ENCODE data around the gene CWC22.
"Not testable (repeated sequence)": the region's sequence is repeated elsewhere in the genome, so short reads cannot be mapped to it uniquely, and the experiment has no call there.

CWC22 gene

DNA sequence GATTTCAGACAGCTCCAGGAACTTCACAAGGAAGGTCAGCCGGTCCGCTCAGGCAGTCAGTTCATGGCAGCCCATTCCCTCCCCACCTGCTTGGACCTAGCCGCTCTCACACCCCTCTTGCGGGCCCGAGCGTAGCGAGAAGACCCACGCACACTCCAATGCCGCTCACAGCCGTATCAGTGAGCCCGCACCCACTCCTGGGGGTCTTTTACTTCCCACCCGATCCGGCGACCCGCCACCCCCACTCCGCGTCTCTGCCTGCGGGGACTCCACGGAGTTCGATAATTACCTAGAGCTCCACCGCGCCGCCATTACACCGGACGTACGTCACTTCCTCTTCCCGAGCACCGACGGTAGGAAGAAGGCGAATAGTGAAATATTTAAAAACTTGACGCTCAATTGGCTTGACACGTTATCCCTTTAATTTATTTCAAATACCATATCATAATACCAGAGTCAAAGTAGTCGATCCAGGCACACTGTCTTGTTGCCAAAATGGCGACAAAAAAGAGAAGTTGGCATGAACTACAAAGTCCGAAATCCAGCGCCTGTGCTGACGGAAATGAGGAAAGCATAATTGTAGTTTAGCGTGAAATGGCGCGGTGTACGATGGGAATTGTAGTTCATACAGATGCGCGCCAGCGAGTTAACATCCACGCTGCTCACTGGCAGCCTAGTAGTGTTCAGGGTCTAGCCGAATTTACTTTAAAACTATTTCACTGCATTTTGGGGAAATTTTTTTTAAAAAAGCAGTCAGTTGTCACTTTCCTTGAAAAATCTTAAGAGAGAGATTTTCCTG is at the start of gene CWC22:
CWC22 (minus strand) TSS at position 517 of the 799 bp plus-strand sequence. CDS start 13,956 bp downstream, outside the sequence.
- DNase-seq (ENCODE audit: low read depth in 1 of 2, low spot score in 1 of 2) = peak; percentile 55 to 62

DNA sequence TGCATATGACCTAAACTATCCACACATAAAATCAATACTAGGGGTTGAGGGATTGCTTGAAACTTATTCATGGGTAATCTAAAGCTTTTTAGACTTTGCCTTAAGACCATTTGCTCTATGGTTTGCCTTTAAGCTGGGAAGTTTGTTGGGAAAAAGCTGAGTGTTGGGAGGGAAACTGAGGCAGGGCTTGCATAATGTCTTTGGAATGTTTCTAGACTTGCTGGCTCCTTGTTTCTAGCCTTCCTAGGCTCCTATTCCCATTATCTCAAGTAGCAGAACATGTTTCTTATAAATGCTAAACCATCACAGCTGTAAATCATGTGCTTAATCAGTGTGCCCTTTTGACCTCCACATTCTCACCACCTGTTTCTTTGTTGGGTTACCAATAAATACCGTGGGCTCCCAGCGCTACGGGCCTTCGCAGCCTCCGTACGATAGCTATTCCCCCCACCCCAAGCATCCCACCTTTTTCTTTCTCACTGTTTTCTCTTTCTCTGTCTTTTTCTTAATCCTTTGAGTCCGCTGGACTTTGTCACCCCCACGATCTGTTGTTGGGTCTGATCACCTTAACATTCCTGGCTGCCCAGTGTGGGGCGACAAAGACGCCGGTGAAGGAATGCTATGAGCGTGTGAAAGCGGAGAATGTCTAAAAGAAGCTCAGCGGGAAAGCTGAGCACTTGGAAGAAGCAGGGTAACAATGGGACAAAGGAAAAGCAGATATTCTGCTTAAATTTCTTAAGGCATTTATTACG is 49.4 kb upstream of the CWC22 start:
- no peak for DNase-seq (ENCODE audit: low read depth in 1 of 2, low spot score in 1 of 2)

DNA sequence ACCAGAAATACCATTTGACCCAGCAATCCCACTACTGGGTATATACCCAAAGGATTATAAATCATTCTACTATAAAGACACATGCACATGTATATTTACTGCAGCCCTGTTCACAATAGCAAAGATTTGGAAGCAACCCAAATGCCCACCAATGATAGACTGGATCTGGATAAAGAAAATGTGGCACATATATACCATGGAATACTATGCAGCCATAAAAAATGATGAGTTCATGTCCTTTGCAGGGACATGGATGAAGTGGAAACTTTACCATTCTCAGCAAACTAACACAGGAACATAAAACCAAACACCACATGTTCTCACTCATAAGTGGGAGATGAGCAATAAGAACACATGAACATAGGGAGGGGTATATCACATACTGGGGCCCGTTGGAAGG is 47.5 kb upstream of the CWC22 start:
- DNase-seq (ENCODE audit: low read depth in 1 of 2, low spot score in 1 of 2) = not testable (repeated sequence)

DNA sequence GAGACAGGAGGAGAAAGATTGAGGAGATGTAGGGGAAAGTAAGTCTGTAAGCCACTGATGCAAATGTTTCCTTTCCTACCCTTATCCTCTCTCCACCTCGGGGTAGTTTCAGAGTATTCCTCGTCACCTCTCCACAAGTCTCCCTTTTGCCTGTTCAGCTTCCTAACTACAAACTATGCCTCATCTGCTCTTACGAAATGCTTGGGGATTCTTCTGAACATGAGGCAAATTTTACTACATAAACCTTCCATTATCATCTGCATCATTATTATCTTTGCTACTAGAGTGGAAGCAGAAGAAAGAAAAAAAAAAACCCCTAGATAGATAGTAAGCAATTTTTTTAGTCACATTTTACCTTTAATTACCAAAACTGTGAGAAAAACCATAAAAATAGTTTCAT is 43.1 kb upstream of the CWC22 start:
- DNase-seq (ENCODE audit: low read depth in 1 of 2, low spot score in 1 of 2) = no peak

DNA sequence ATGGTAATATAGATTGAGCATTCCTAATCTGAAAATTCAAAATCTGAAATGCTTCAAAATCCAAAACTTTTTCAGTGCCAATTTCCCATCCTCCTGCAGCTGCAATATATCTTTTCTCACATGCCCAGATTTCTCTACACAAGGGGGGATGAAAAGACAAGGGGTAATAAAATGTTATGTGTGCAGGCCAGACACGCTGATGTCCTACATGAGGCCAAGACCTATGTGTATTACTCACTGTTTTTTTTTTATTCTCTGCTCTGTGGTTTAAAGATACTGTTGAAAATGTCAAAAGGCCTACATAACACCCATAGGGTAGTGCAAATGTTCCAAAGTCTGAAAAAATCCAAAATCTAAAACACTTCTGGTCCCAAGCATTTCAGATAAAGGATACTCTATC is 41.2 kb upstream of the CWC22 start:
- no peak for DNase-seq (ENCODE audit: low read depth in 1 of 2, low spot score in 1 of 2)

DNA sequence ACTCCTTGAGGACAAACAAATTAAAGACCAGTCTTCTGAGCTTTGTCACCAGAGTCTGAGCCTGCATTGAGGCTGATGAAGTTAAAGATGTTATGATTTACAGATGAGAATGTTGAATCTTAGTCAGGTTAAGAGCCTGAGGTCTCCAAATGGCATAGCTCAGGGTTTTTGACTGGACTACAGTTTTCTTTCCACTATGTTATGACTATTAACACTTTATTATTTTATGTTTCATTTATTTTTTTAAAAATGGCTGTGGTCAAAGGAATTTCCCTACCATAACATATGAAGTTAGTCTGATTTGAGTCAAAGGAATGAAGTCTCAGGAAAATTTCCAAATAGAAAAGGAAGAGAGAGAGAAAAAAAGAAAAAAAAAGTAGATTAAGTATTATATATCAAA is 39.7 kb upstream of the CWC22 start:
- DNase-seq (ENCODE audit: low read depth in 1 of 2, low spot score in 1 of 2) = no peak

DNA sequence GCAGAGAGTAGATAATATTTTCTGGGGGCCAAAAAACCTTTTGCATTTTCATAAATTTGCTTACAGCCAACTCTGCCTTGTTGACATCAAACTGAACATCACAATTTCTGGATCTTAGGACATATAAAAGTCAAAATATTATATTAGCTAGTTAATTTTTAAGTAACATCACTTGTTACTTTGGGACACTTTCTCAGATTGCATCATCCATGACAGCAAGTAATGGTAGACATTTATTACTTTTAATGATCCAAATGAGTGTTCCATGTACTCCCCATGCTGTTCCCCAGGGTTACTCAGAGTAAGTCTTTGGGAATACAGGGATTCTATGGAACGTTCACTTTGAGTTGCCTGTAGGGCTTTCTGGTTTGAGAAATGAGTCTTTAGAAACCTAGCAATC is 39.1 kb upstream of the CWC22 start:
- DNase-seq (ENCODE audit: low read depth in 1 of 2, low spot score in 1 of 2) = no peak

DNA sequence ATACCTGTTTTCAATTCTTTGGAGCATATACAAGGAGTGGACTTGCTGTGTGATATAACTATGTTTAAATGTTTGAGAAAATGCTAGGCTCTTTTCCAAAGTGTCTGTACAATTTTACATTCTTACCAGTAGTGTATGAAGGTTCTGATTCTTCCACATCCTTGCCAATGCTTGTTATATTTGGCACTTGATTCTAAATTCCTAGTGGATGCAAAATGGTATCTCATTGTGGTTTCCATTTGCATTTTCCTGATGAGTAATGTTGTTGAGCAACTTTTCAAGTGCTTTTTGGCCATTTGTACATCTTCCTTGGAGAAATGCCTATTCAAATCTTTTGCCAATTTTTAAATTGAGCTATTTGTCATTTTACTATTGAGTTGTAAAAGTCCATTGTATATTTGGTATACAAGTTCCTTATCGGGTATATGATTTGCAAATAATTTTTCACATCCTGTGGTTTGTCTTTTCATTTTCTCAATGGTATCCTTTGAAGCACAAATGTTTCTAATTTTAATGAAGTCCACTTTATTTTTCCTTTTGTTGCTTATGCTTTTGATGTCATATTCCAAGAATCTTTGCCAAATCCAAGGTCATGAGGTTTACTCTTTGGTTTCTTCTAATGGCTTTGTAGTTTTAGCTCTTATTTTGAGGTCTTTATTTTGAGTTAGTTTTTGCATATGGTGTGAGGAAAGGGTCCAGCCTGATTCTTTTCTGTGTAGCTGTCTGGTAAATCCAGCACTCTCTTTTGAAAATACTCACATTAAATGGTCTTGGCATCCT is 33.2 kb upstream of the CWC22 start:
- no peak for DNase-seq (ENCODE audit: low read depth in 1 of 2, low spot score in 1 of 2)

DNA sequence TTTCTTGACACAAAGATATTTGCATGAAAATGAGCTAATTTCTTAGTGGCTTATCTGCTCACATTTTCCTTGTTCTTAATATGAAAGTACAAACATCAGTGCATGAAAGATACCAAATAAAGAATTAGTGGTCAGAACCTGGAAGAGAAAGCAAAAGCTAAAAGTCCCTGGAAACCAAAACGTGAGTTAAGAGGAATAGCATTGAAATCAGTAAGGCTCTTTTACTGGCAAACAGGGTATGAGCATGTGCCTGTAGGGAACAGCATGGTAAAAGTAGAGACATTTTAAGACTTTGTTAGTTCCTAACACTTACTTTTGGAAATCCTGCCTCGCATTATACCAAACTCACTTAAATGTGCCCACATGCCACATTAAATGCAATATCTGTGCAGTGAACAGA is 31.9 kb upstream of the CWC22 start:
- DNase-seq (ENCODE audit: low read depth in 1 of 2, low spot score in 1 of 2) = no peak

- no peak for DNase-seq (ENCODE audit: low read depth in 1 of 2, low spot score in 1 of 2)
These were observed 27.1 kb upstream of the CWC22 start for GRCh38 chr2:180033993-180034894.

- DNase-seq (ENCODE audit: low read depth in 1 of 2, low spot score in 1 of 2) = no peak
These were observed 22.5 kb upstream of the CWC22 start for GRCh38 chr2:180029575-180029974.

GRCh38 chr2:180021850-180022249 is 14.8 kb upstream of the CWC22 start:
- DNase-seq (ENCODE audit: low read depth in 1 of 2, low spot score in 1 of 2) = no peak

DNA sequence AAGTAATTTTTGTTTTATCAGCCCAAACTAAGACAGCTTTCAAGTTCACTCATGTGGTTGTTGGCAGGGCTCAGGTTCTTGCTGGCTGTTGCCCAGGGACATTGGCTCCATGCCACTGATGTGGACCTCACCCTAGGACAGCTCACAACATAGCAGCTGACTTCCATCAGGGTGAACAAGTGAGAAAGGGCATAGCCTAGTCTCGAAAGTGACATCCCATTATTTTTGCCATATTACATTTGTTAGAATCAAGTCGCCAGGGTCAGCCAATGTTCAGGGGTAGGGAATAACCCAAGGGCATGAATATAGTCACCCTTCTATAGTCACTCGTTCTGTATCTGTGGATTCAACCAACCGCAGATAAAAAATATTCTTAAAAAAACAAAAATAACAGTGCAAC is 10.7 kb upstream of the CWC22 start:
- DNase-seq (ENCODE audit: low read depth in 1 of 2, low spot score in 1 of 2) = no peak

DNA sequence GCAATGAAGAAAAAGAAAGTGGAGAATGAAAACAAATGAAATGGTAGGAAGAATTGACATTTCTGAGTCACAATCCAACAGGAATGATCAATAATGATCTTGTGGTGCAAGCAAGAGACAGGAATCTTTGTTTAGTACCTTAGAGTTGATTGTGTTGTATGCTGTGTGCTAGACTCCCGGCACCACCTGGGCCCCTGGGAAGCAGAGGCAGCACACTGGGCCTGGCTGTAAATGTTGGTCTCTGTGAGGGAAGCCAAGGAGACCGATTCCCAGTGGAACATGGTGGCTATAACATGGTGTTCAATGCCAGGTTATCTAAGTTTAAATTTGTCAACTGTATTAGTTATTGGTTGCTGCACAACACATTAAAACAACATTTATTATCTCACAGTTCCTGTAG is 9.8 kb upstream of the CWC22 start:
- DNase-seq (ENCODE audit: low read depth in 1 of 2, low spot score in 1 of 2) = no peak

- no peak for DNase-seq (ENCODE audit: low read depth in 1 of 2, low spot score in 1 of 2)
These were observed 9.0 kb upstream of the CWC22 start for GRCh38 chr2:180015951-180016709.

DNA sequence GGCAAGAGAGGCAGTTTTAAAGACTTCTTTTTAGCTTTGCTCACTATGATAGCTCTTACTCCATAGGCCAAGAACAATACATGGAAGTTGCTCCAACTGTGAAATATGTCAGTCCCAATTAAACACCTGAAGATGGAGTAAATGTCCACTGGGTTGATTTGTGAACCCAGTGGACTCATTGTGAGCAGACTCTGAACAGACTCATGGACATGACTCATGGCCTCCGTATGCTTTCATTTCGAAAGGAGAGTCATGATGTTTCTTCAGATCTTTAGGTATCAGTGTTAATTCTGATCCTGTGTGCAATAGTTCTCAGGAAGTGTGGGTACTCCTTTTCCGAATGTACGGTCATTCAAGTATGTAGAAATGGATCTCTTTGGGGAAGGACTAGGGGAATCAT is 5.4 kb upstream of the CWC22 start:
- no peak for DNase-seq (ENCODE audit: low read depth in 1 of 2, low spot score in 1 of 2)

GRCh38 chr2:180010701-180011100 is 3.6 kb upstream of the CWC22 start:
- no peak for DNase-seq (ENCODE audit: low read depth in 1 of 2, low spot score in 1 of 2)

DNA sequence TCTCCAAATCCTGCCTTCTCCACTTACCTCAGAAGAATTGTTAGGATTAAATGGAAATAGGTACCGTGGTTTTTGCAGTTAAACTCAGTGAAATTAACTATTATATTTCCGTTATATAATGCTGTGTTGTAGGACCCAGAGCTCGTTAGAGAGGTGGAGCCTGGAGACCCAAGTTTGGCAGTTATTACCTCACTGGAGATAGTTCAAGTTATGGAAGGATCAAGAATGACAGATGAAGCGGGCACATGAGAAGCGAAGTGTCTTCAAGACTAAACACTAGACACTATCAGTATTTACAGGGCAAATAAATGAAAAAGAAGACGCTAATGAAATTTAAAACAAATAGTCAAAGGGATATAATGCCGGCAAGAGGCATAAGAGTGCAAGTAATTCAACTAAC is 866 bp downstream of the CWC22 start:
- DNase-seq (ENCODE audit: low read depth in 1 of 2, low spot score in 1 of 2) = no peak

- DNase-seq (ENCODE audit: low read depth in 1 of 2, low spot score in 1 of 2) = not testable (repeated sequence)
These were observed 1.6 kb downstream of the CWC22 start for GRCh38 chr2:180005465-180005864.

- no peak for DNase-seq (ENCODE audit: low read depth in 1 of 2, low spot score in 1 of 2)
These were observed 2.4 kb downstream of the CWC22 start for GRCh38 chr2:180004731-180005130.
